A549 (cell line): ENCODE data around the gene CRMP1.
"Not testable (repeated sequence)": the region's sequence is repeated elsewhere in the genome, so short reads cannot be mapped to it uniquely, and the experiment has no call there.

Experiments used
- EP300 ChIP-seq, 2 experiments: fragments of >200 bp; sonication (Bioruptor Twin); formaldehyde crosslinking; IDR thresholded peaks; 2 replicates in 1 of 2; 3 replicates in 1 of 2; pipeline ENCODE4 v1.6.1; 2016 to 2017
- GATA3 ChIP-seq: IDR thresholded peaks from 2 replicates; pipeline ENCODE4 v1.6.1; 2012; ENCODE audit warnings: borderline replicate concordance
- KDM1A ChIP-seq: fragments of 200-600 bp; sonication (generic); IDR thresholded peaks from 2 replicates; pipeline ENCODE4 v1.6.1; 2016; ENCODE audit warnings: low read depth, mild to moderate bottlenecking
- RNF2 ChIP-seq: fragments of 200-600 bp; sonication (generic); IDR thresholded peaks from 2 replicates; pipeline ENCODE4 v1.6.1; 2016; ENCODE audit warnings: low read depth, mild to moderate bottlenecking, antibody characterized with exemption, moderate library complexity, borderline replicate concordance
- TF ChIP-seq, protein P1 (sequence below): fragments of >200 bp; sonication (Bioruptor Twin); formaldehyde crosslinking; IDR thresholded peaks from 3 replicates; pipeline ENCODE4 v1.6.1; 2016
- TF ChIP-seq, protein P2 (sequence below): fragments of >200 bp; sonication (Bioruptor Twin); formaldehyde crosslinking; IDR thresholded peaks from 3 replicates; pipeline ENCODE4 v1.5.1; 2016

DNA sequence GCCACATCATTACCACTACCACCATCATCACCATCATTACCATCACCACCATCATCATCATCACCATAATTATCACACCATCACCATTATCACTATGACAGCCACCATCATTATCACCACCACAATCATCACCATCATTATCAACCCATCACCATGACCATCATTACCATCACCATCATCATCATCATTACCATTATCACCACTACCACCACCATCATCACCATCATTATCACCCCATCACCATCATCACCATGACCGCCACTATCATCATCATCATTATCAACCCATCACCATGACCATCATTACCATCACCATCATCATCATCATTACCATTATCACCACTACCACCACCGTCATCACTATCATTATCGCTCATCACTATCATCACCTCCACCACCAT, 36.5 kb downstream of the CRMP1 start:
- TF ChIP-seq RNF2; GATA3; EP300 (IDR thresholded peaks at IDR 0.05); KDM1A: not testable (repeated sequence)
- TF ChIP-seq, protein P1, sequence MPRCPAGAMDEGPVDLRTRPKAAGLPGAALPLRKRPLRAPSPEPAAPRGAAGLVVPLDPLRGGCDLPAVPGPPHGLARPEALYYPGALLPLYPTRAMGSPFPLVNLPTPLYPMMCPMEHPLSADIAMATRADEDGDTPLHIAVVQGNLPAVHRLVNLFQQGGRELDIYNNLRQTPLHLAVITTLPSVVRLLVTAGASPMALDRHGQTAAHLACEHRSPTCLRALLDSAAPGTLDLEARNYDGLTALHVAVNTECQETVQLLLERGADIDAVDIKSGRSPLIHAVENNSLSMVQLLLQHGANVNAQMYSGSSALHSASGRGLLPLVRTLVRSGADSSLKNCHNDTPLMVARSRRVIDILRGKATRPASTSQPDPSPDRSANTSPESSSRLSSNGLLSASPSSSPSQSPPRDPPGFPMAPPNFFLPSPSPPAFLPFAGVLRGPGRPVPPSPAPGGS = not testable (repeated sequence)
- TF ChIP-seq, protein P2, sequence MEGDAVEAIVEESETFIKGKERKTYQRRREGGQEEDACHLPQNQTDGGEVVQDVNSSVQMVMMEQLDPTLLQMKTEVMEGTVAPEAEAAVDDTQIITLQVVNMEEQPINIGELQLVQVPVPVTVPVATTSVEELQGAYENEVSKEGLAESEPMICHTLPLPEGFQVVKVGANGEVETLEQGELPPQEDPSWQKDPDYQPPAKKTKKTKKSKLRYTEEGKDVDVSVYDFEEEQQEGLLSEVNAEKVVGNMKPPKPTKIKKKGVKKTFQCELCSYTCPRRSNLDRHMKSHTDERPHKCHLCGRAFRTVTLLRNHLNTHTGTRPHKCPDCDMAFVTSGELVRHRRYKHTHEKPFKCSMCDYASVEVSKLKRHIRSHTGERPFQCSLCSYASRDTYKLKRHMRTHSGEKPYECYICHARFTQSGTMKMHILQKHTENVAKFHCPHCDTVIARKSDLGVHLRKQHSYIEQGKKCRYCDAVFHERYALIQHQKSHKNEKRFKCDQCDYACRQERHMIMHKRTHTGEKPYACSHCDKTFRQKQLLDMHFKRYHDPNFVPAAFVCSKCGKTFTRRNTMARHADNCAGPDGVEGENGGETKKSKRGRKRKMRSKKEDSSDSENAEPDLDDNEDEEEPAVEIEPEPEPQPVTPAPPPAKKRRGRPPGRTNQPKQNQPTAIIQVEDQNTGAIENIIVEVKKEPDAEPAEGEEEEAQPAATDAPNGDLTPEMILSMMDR = not testable (repeated sequence)
